Sigmoid colon (tissue), 4 donors: ENCODE data around the gene FOXP3.

Source experiments
- CTCF ChIP-seq, 4 experiments: fragments of 450-650 bp in 3 of 4; fragments of 200-600 bp in 1 of 4; IDR thresholded peaks; one replicate each; pipeline ENCODE4 v1.5.1; 2016 to 2019; ENCODE audit warnings: antibody characterized with exemption in 4 of 4, mild to moderate bottlenecking in 3 of 4, moderate library complexity in 2 of 4
- EP300 ChIP-seq, 4 donors: sonication (generic); formaldehyde crosslinking; IDR thresholded peaks; one replicate each; pipeline ENCODE4 v1.6.1; 2017; ENCODE audit warnings: antibody characterized with exemption in 4 of 4
- POLR2A ChIP-seq, 2 donors: fragments of 450-650 bp; IDR thresholded peaks; one replicate each; pipeline ENCODE4 v1.6.1; 2016; ENCODE audit warnings: antibody characterized with exemption in 2 of 2, mild to moderate bottlenecking in 2 of 2, moderate library complexity in 2 of 2
- POLR2AphosphoS5 ChIP-seq, 4 donors: sonication (generic); formaldehyde crosslinking; IDR thresholded peaks; one replicate each; pipeline ENCODE4 v1.6.1; 2017; ENCODE audit warnings: antibody characterized with exemption in 4 of 4

GRCh38 chrX:49282647-49283011, 18.1 kb upstream of the FOXP3 start:
- TF ChIP-seq POLR2AphosphoS5 (IDR thresholded peaks at IDR 0.05) (no peak), CTCF (IDR thresholded peaks at IDR 0.05) (peak in 2 of 4 experiments; percentile 14 to 18), EP300 (IDR thresholded peaks at IDR 0.05) (no peak), POLR2A (IDR thresholded peaks at IDR 0.05) (no peak)
